ENCODE results near the gene USP34.

DNA sequence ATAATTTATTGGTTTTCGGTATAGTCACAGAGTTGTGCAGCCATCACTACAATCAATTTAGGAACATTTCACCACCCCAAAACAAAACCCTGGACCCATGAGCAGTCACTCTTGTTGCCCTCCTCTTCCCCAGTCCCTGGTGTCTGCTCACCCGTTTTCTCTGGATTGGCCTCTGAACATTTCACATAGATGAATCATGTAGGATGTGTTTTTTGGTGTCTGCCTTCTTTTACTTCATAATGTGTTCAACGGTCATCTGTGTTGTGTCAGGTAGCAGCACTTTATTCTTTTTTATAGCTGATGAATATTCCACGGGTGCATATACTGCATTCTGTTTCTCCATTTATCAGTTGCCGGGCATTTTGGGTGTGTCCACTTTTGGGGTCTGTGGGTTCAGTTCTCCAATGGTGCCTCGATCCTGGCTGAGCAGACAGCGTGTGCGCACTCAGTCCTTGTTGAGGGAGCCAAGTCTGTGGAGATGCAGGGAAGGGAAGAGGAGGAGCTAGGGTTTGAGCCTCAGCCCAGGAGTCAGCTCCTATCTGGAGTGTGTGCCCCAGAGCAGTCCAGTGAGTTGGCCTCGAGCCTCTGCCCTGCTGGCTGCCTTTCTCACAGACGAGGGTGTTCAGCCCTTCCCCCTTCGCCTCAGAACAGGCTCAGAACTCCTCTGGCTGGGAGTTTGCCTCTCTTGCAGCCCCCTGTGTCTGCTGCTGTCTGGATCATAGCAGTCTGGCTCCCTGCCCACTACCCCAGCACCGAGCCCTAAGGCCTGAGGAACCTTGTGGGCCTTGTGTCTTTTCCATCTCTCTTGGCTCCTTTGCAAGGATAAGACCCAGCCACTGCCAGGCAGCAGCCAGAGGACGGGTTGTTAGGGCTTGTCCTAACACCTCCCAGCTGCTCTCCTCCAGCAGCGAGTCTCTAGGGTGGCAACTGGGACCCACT lies 290.9 kb downstream of the USP34 start:
- TF ChIP-seq ZNF12 (CRISPR knock-in tag; IDR thresholded peaks at IDR 0.05), result no peak
- no peak for TF ChIP-seq ZNF436 (CRISPR knock-in tag; IDR thresholded peaks at IDR 0.05)
- TF ChIP-seq, protein P1, sequence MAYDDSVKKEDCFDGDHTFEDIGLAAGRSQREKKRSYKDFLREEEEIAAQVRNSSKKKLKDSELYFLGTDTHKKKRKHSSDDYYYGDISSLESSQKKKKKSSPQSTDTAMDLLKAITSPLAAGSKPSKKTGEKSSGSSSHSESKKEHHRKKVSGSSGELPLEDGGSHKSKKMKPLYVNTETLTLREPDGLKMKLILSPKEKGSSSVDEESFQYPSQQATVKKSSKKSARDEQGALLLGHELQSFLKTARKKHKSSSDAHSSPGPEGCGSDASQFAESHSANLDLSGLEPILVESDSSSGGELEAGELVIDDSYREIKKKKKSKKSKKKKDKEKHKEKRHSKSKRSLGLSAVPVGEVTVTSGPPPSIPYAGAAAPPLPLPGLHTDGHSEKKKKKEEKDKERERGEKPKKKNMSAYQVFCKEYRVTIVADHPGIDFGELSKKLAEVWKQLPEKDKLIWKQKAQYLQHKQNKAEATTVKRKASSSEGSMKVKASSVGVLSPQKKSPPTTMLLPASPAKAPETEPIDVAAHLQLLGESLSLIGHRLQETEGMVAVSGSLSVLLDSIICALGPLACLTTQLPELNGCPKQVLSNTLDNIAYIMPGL (CRISPR knock-in tag; IDR thresholded peaks at IDR 0.05), result no peak
- TF ChIP-seq PURB (CRISPR knock-in tag; IDR thresholded peaks at IDR 0.05; ENCODE audit: low read depth), result no peak
- TF ChIP-seq, protein P2, sequence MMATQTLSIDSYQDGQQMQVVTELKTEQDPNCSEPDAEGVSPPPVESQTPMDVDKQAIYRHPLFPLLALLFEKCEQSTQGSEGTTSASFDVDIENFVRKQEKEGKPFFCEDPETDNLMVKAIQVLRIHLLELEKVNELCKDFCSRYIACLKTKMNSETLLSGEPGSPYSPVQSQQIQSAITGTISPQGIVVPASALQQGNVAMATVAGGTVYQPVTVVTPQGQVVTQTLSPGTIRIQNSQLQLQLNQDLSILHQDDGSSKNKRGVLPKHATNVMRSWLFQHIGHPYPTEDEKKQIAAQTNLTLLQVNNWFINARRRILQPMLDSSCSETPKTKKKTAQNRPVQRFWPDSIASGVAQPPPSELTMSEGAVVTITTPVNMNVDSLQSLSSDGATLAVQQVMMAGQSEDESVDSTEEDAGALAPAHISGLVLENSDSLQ (IDR thresholded peaks at IDR 0.05), result no peak
- TF ChIP-seq TRIM24 (IDR thresholded peaks at IDR 0.05), result no peak
- TF ChIP-seq, protein P3, sequence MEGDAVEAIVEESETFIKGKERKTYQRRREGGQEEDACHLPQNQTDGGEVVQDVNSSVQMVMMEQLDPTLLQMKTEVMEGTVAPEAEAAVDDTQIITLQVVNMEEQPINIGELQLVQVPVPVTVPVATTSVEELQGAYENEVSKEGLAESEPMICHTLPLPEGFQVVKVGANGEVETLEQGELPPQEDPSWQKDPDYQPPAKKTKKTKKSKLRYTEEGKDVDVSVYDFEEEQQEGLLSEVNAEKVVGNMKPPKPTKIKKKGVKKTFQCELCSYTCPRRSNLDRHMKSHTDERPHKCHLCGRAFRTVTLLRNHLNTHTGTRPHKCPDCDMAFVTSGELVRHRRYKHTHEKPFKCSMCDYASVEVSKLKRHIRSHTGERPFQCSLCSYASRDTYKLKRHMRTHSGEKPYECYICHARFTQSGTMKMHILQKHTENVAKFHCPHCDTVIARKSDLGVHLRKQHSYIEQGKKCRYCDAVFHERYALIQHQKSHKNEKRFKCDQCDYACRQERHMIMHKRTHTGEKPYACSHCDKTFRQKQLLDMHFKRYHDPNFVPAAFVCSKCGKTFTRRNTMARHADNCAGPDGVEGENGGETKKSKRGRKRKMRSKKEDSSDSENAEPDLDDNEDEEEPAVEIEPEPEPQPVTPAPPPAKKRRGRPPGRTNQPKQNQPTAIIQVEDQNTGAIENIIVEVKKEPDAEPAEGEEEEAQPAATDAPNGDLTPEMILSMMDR (IDR thresholded peaks at IDR 0.05 in 2 of 3, conservative IDR thresholded peaks at IDR 0.05 in 1 of 3; ENCODE audit: insufficient read depth in 2 of 3, low read depth in 1 of 3, low read length in 3 of 3), result no peak
- TF ChIP-seq JUN (IDR thresholded peaks at IDR 0.05; ENCODE audit: borderline replicate concordance, low read depth, low read length), result no peak
- TF ChIP-seq JUN (CRISPR knock-in tag; IDR thresholded peaks at IDR 0.05; ENCODE audit: borderline replicate concordance), result no peak
- TF ChIP-seq ZBTB8A (IDR thresholded peaks at IDR 0.05; ENCODE audit: partially characterized antibody), result no peak
- TF ChIP-seq, protein P4, sequence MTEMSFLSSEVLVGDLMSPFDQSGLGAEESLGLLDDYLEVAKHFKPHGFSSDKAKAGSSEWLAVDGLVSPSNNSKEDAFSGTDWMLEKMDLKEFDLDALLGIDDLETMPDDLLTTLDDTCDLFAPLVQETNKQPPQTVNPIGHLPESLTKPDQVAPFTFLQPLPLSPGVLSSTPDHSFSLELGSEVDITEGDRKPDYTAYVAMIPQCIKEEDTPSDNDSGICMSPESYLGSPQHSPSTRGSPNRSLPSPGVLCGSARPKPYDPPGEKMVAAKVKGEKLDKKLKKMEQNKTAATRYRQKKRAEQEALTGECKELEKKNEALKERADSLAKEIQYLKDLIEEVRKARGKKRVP (CRISPR knock-in tag; IDR thresholded peaks at IDR 0.05), result no peak
- TF ChIP-seq HNRNPLL (IDR thresholded peaks at IDR 0.05; ENCODE audit: low read depth, low read length, poor library complexity, severe bottlenecking), result no peak
- TF ChIP-seq MCM3 (IDR thresholded peaks at IDR 0.05), result no peak

Measured in K562 (cell line).